B cell (primary cell): ENCODE measurements around the gene PTCRA.

ENCODE experiments used
- EZH2 ChIP-seq: IDR thresholded peaks from 2 replicates; pipeline ENCODE4 v1.6.1; 2012; ENCODE audit warnings: borderline replicate concordance, low read depth, mild to moderate bottlenecking, moderate library complexity, low read length; ENCODE audit not compliant: insufficient read depth, poor library complexity, severe bottlenecking
- TF ChIP-seq, protein P1 (sequence below): fragments of 200-600 bp; IDR thresholded peaks from one replicate; pipeline ENCODE4 v1.8.0; 2022; ENCODE audit warnings: antibody characterized with exemption, mild to moderate bottlenecking

DNA sequence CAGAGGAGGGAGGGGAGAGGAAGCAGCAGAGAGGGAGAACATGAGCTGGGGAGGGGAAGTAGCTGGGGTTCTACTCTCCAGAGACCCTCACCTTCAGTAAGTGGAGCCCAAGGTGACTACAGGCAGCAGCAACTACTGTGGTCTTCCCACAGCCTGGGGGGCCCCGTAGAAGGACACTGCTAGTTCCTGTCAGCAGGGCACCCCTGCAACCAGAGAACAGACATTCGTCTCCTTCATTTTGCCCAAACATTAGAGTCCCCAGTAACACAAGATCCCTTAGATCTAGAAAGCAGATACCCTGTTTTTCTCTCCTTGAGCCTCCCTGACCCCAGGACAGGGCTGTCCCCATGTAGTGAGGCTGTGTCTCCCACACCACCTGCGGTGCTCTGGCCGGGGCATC, 52.9 kb downstream of the PTCRA start:
- TF ChIP-seq, protein P1, sequence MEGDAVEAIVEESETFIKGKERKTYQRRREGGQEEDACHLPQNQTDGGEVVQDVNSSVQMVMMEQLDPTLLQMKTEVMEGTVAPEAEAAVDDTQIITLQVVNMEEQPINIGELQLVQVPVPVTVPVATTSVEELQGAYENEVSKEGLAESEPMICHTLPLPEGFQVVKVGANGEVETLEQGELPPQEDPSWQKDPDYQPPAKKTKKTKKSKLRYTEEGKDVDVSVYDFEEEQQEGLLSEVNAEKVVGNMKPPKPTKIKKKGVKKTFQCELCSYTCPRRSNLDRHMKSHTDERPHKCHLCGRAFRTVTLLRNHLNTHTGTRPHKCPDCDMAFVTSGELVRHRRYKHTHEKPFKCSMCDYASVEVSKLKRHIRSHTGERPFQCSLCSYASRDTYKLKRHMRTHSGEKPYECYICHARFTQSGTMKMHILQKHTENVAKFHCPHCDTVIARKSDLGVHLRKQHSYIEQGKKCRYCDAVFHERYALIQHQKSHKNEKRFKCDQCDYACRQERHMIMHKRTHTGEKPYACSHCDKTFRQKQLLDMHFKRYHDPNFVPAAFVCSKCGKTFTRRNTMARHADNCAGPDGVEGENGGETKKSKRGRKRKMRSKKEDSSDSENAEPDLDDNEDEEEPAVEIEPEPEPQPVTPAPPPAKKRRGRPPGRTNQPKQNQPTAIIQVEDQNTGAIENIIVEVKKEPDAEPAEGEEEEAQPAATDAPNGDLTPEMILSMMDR: no peak
- TF ChIP-seq EZH2: no peak
